ENCODE results near the gene INSYN2B.

DNA sequence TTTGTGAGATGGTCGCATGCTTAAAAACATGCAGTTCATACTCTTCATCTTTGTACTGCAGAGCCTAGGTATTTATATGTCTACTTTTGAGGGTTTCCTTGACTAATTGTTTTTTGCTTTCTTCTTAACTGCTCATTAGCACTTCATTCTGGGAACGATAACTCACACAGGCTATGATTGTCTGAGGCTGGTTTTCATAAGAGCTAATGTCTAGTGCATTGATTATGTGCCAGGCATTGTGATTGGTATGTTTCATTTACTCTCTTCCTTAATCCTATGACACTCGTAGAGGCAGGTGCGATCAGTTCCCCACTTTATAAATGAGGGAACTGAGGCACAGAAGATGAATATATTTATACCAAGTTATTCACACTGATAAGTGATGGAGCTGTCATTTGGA, 93.6 kb downstream of the INSYN2B start:
- no peak for TF ChIP-seq CTCF (IDR thresholded peaks at IDR 0.05)
- no peak for TF ChIP-seq POLR2A (IDR thresholded peaks at IDR 0.05)
